A549 (cell line): ENCODE results near the gene SLC35B2. TPM values are rescaled to one million over a fixed set of nuclear protein-coding genes. Genes with fewer than 3 reads are reported as not detected.
"Not testable (repeated sequence)": the region's sequence is repeated elsewhere in the genome, so short reads cannot be mapped to it uniquely, and the experiment has no call there.

Source experiments
- ATAC-seq, 2 experiments: fragments of 200-7000 bp in 1 of 2; fragments of >200 bp in 1 of 2; cut with Nextera tagmentation in 1 of 2; cut with Tn5 transposase in 1 of 2; 3 replicates each; pipeline versions ENCODE4 v1.8.0 to v1.9.1; 2018 to 2020; ENCODE audit warnings: mild to moderate bottlenecking in 1 of 2, moderate library complexity in 1 of 2
- CTCF ChIA-PET: fragments of 300-600 bp; sonication (Branson Sonifier 250); formaldehyde crosslinking; extraction: SDS; loops from one replicate; lab custom pipeline; 2021; ENCODE audit warnings: antibody characterized with exemption, inconsistent platforms; lab: Yijun Ruan, JAX
- POLR2A ChIA-PET: fragments of 350-600 bp; formaldehyde crosslinking; extraction: SDS; loops from one replicate; lab custom pipeline; 2021; ENCODE audit warnings: antibody characterized with exemption, inconsistent platforms; lab: Yijun Ruan, JAX
- DNase-seq, 2 experiments: peaks; one replicate each; pipeline versions ENCODE4 v3.0.0 to v3.0.0-alpha.2; 2011 to 2016; ENCODE audit warnings: low read depth in 1 of 2, low spot score in 1 of 2
- FAIRE-seq: peaks from 2 replicates; lab custom pipeline; 2011; peaks lifted over from hg19 to GRCh38; lab: Jason Lieb, UNC
- H3K27ac ChIP-seq, 2 experiments: fragments of >200 bp; sonication (Bioruptor Twin); formaldehyde crosslinking; 3 replicates each; pipeline ENCODE4 v1.5.1; 2016 to 2017
- H3K4me1 ChIP-seq: fragments of >200 bp; sonication (Bioruptor Twin); formaldehyde crosslinking; 3 replicates; pipeline ENCODE4 v1.6.1; 2016
- H3K4me2 ChIP-seq: fragments of >200 bp; sonication (Bioruptor Twin); formaldehyde crosslinking; 3 replicates; pipeline ENCODE4 v1.6.1; 2016
- H3K4me3 ChIP-seq: fragments of >200 bp; sonication (Bioruptor Twin); formaldehyde crosslinking; 3 replicates; pipeline ENCODE4 v1.5.1; 2016
- H3K9me3 ChIP-seq: fragments of >200 bp; sonication (Bioruptor Twin); formaldehyde crosslinking; 3 replicates; pipeline ENCODE4 v1.6.1; 2016
- ATOH8 ChIP-seq: fragments of 250-450 bp; sonication (Bioruptor Pico); IDR thresholded peaks from 2 replicates; pipeline ENCODE4 v1.5.0; 2020; ENCODE audit warnings: low read depth, mild to moderate bottlenecking, moderate library complexity
- BCL3 ChIP-seq: fragments of >200 bp; sonication (Bioruptor Twin); formaldehyde crosslinking; IDR thresholded peaks from 3 replicates; pipeline ENCODE4 v1.6.1; 2016
- BHLHE40 ChIP-seq: IDR thresholded peaks from 2 replicates; pipeline ENCODE4 v1.6.1; 2012; ENCODE audit warnings: low read depth, low read length, inconsistent platforms
- CBX8 ChIP-seq: fragments of 200-600 bp; sonication (generic); IDR thresholded peaks from 2 replicates; pipeline ENCODE4 v1.6.1; 2016
- CHD2 ChIP-seq: fragments of 150-350 bp; IDR thresholded peaks from 2 replicates; pipeline ENCODE4 v1.6.1; 2014; ENCODE audit warnings: low read length; ENCODE audit not compliant: partially characterized antibody
- E2F6 ChIP-seq: IDR thresholded peaks from 2 replicates; pipeline ENCODE4 v1.6.1; 2012; ENCODE audit warnings: low read depth, borderline replicate concordance
- EHF ChIP-seq: fragments of 250-450 bp; sonication (Bioruptor Pico); IDR thresholded peaks from 2 replicates; pipeline ENCODE4 v1.5.0; 2020; ENCODE audit warnings: mild to moderate bottlenecking
- ELK1 ChIP-seq: fragments of 150-350 bp; IDR thresholded peaks from 2 replicates; pipeline ENCODE4 v1.6.1; 2014; ENCODE audit warnings: low read depth, mild to moderate bottlenecking, low read length
- GATA3 ChIP-seq: IDR thresholded peaks from 2 replicates; pipeline ENCODE4 v1.6.1; 2012; ENCODE audit warnings: borderline replicate concordance
- HES2 ChIP-seq: fragments of >200 bp; sonication (Bioruptor Twin); formaldehyde crosslinking; IDR thresholded peaks from 2 replicates; pipeline ENCODE4 v1.6.1; 2016
- HOXB5 ChIP-seq: fragments of 250-450 bp; sonication (Bioruptor Pico); IDR thresholded peaks from 2 replicates; pipeline ENCODE4 v1.5.0; 2020; ENCODE audit warnings: mild to moderate bottlenecking, moderate library complexity
- JUN ChIP-seq, 2 experiments: fragments of >200 bp; sonication (Bioruptor Twin); formaldehyde crosslinking; IDR thresholded peaks; 2 replicates in 1 of 2; 3 replicates in 1 of 2; pipeline ENCODE4 v1.6.1; 2016 to 2017
- KDM5A ChIP-seq: fragments of 200-600 bp; sonication (generic); IDR thresholded peaks from 2 replicates; pipeline ENCODE4 v1.6.1; 2016; ENCODE audit warnings: antibody characterized with exemption, mild to moderate bottlenecking
- MAFK ChIP-seq: fragments of 450-650 bp; IDR thresholded peaks from 2 replicates; pipeline ENCODE4 v1.6.1; 2014; ENCODE audit not compliant: partially characterized antibody
- MAX ChIP-seq: IDR thresholded peaks from 2 replicates; pipeline ENCODE4 v1.6.1; 2012
- MYC ChIP-seq: IDR thresholded peaks from 2 replicates; pipeline ENCODE4 v1.6.1; 2012; ENCODE audit warnings: mild to moderate bottlenecking, inconsistent platforms, low read length, improper control_type of control experiment, borderline replicate concordance
- NFE2L2 ChIP-seq: fragments of 150-350 bp; conservative IDR thresholded peaks from 2 replicates; pipeline ENCODE4 v1.6.1; 2014; ENCODE audit warnings: low read length
- POLR2A ChIP-seq: IDR thresholded peaks from 2 replicates; pipeline ENCODE4 v1.6.1; 2012; ENCODE audit warnings: mild to moderate bottlenecking, low read length
- POLR2AphosphoS2 ChIP-seq: conservative IDR thresholded peaks from 2 replicates; pipeline ENCODE4 v1.6.1; 2012; ENCODE audit warnings: low read length, improper control_type of control experiment, inconsistent platforms
- RAD21 ChIP-seq, 2 experiments: fragments of >200 bp in 1 of 2; sonication (Bioruptor Twin) in 1 of 2; formaldehyde crosslinking in 1 of 2; IDR thresholded peaks in 1 of 2; conservative IDR thresholded peaks in 1 of 2; 2 replicates in 1 of 2; 3 replicates in 1 of 2; pipeline ENCODE4 v1.6.1; 2012 to 2018; ENCODE audit warnings: inconsistent platforms in 1 of 2
- RARB ChIP-seq: fragments of 250-450 bp; sonication (Bioruptor Pico); IDR thresholded peaks from 2 replicates; pipeline ENCODE4 v1.8.0; 2021; ENCODE audit warnings: mild to moderate bottlenecking, moderate library complexity
- RFX5 ChIP-seq: fragments of 450-650 bp; IDR thresholded peaks from 2 replicates; pipeline ENCODE4 v1.7.1; 2014; ENCODE audit warnings: antibody characterized with exemption, mild to moderate bottlenecking, moderate library complexity
- SREBF2 ChIP-seq: fragments of 450-650 bp; IDR thresholded peaks from 2 replicates; pipeline ENCODE4 v1.6.1; 2014; ENCODE audit warnings: mild to moderate bottlenecking, moderate library complexity
- TP53 ChIP-seq: fragments of 250-450 bp; sonication (Bioruptor Pico); IDR thresholded peaks from 2 replicates; pipeline ENCODE4 v1.5.0; 2021; ENCODE audit warnings: mild to moderate bottlenecking, moderate library complexity
- USF2 ChIP-seq: fragments of 450-650 bp; IDR thresholded peaks from 2 replicates; pipeline ENCODE4 v1.6.1; 2014; ENCODE audit warnings: antibody characterized with exemption
- ZNF302 ChIP-seq: fragments of 250-450 bp; sonication (Bioruptor Pico); IDR thresholded peaks from 2 replicates; pipeline ENCODE4 v1.9.0; 2021; ENCODE audit warnings: inconsistent platforms, mild to moderate bottlenecking, moderate library complexity
- WGBS: methylation state at CpG from one replicate; pipeline ENCODE4 v1.1.6; 2017; ENCODE audit errors: missing lambda C conversion rate; 5-methylcytosine and 5-hydroxymethylcytosine counted together
- polyA plus RNA-seq, 4 experiments: library from polyadenylated mRNA; depleted of rRNA in 3 of 4; stranded (reverse); fragments of >200 nt; fragmentation: RNase III in 1 of 4; extraction: RNeasy Plus Mini Kit Qiagen cat#74134 plus additional on column Dnase treatment in 1 of 4; gene quantifications; 2 replicates in 3 of 4; 3 replicates in 1 of 4; pipeline ENCODE4 v1.2.3, GENCODE V29; 2011 to 2017

The SLC35B2 gene
- polyA plus RNA-seq, 2 of the 4 experiments (the other 2 are of a cell fraction): 44.5 to 45.6 TPM

- 90% methylated on average over 11 of the region's 16 CpGs for WGBS
- POLR2A ChIA-PET: no interaction called here
- no peak overlapping the region for H3K4me3 ChIP-seq
- no peak for ATAC-seq
- TF ChIP-seq RFX5: no peak
- TF ChIP-seq EHF: no peak
- no peak for TF ChIP-seq JUN (IDR thresholded peaks at IDR 0.05)
- TF ChIP-seq MAFK: no peak
- TF ChIP-seq RARB: no peak
- no peak for TF ChIP-seq BCL3
- TF ChIP-seq E2F6: no peak
- TF ChIP-seq NFE2L2: no peak
- no peak for TF ChIP-seq KDM5A
- no peak for TF ChIP-seq MYC
- no peak for TF ChIP-seq ZNF302 (CRISPR knock-in tag)
- no peak for TF ChIP-seq MAX
- TF ChIP-seq SREBF2: no peak
- no peak for TF ChIP-seq USF2
- TF ChIP-seq POLR2A: no peak
- TF ChIP-seq CHD2: no peak
- no peak for TF ChIP-seq HOXB5
- TF ChIP-seq, all 56 proteins: peak for 0
- Histone ChIP-seq H3K4me2 (no peak overlapping the region), H3K4me1 (peaks cover 32% of the 10 kb centered on the region), H3K9me3 (no peaks in the 10 kb centered on the region), H3K27ac (no peak overlapping the region)
- DNase-seq: no peak
- no peak for FAIRE-seq
- CTCF ChIA-PET: interaction anchor here (1.0 to 8.4 kb wide), 6 partner anchors 9 to 60 kb away, joined by 3 to 111 read pairs (median 20); partner anchors contain the start of genes HSP90AB1 and SLC29A1
Observed at GRCh38 chr6:44232676-44233566, 24.4 kb downstream of the SLC35B2 start.

- H3K4me3 ChIP-seq, DNase-seq, FAIRE-seq, ATAC-seq, H3K9me3 ChIP-seq, POLR2A ChIA-PET, H3K4me2 ChIP-seq, H3K27ac ChIP-seq: not testable (repeated sequence)
- CTCF ChIA-PET: interaction anchor here (8.4 kb wide), 1 partner anchor 7 kb away, joined by 111 read pairs; the partner anchor contains the start of gene SLC29A1
- 94% methylated on average over 9 of the region's 9 CpGs for WGBS
- peaks cover 27% of the 10 kb centered on the region for H3K4me1 ChIP-seq
Observed at GRCh38 chr6:44231426-44231825, 25.9 kb downstream of the SLC35B2 start.

GRCh38 chr6:44230034-44230675 lies 27.2 kb downstream of the SLC35B2 start:
- POLR2A ChIA-PET: interaction anchor here (0.6 kb wide), 1 partner anchor 85 kb away, joined by 3 read pairs; no protein-coding TSS in a partner anchor
- TF ChIP-seq CBX8: no peak
- no peak for TF ChIP-seq MAFK
- TF ChIP-seq RFX5: no peak
- TF ChIP-seq MYC: no peak
- TF ChIP-seq ATOH8 (CRISPR knock-in tag): no peak
- TF ChIP-seq HOXB5: no peak
- TF ChIP-seq HES2: no peak
- no peak for TF ChIP-seq RAD21 (conservative IDR thresholded peaks at IDR 0.05 in 1 of 2, IDR thresholded peaks at IDR 0.05 in 1 of 2)
- no peak for TF ChIP-seq TP53 (CRISPR knock-in tag)
- TF ChIP-seq POLR2AphosphoS2: no peak
- no peak for TF ChIP-seq ELK1
- TF ChIP-seq GATA3: no peak
- no peak for TF ChIP-seq BHLHE40
- no peak for TF ChIP-seq NFE2L2

More at GRCh38 chr6:44230034-44230675, 27.2 kb downstream of the SLC35B2 start:
- Histone ChIP-seq H3K4me2 (no peak overlapping the region), H3K4me1 (peaks cover 31% of the 10 kb centered on the region), H3K9me3 (no peaks in the 10 kb centered on the region), H3K27ac (no peak overlapping the region), H3K4me3 (no peak overlapping the region)
- WGBS: 67% methylated on average over 2 of the region's 10 CpGs
- CTCF ChIA-PET: interaction anchor here (0.8 to 1.8 kb wide), 3 partner anchors 9 to 133 kb away, joined by 4 to 6 read pairs (median 5); no protein-coding TSS in a partner anchor
- ATAC-seq (no peak), FAIRE-seq (no peak), DNase-seq (no peak)
